GM18907 (cell line): ENCODE results near the gene SUMO3.

ENCODE experiments used
- ATAC-seq: cut with Tn5 transposase; IDR thresholded peaks from one replicate; pipeline ENCODE4 v1.9.1; 2021; ENCODE audit warnings: mild to moderate bottlenecking, moderate library complexity; ENCODE audit not compliant: unreplicated experiment

Gene SUMO3

GRCh38 chr21:44762221-44763049, 55.4 kb downstream of the SUMO3 start:
- no peak for ATAC-seq

GRCh38 chr21:44761747-44762208, 56.1 kb downstream of the SUMO3 start:
- no peak for ATAC-seq

GRCh38 chr21:44761011-44761729, 56.7 kb downstream of the SUMO3 start:
- no peak for ATAC-seq

- ATAC-seq: no peak
Measured at GRCh38 chr21:44760376-44760775, 57.5 kb downstream of the SUMO3 start.

- no peak for ATAC-seq
Measured at GRCh38 chr21:44759628-44760285, 58.1 kb downstream of the SUMO3 start.

GRCh38 chr21:44758781-44759627, 58.9 kb downstream of the SUMO3 start:
- ATAC-seq: no peak

- ATAC-seq: no peak
Measured at GRCh38 chr21:44758141-44758561, 59.7 kb downstream of the SUMO3 start.

GRCh38 chr21:44757731-44758130, 60.1 kb downstream of the SUMO3 start:
- no peak for ATAC-seq

GRCh38 chr21:44756423-44757185, 61.3 kb downstream of the SUMO3 start:
- ATAC-seq: no peak
